ENCODE results near the gene NPFF. TPM values are rescaled to one million over a fixed set of nuclear protein-coding genes. Genes with fewer than 3 reads are reported as not detected.

NPFF gene
- total RNA-seq, 1 experiment from 2014 or later, result 0.59 TPM

DNA sequence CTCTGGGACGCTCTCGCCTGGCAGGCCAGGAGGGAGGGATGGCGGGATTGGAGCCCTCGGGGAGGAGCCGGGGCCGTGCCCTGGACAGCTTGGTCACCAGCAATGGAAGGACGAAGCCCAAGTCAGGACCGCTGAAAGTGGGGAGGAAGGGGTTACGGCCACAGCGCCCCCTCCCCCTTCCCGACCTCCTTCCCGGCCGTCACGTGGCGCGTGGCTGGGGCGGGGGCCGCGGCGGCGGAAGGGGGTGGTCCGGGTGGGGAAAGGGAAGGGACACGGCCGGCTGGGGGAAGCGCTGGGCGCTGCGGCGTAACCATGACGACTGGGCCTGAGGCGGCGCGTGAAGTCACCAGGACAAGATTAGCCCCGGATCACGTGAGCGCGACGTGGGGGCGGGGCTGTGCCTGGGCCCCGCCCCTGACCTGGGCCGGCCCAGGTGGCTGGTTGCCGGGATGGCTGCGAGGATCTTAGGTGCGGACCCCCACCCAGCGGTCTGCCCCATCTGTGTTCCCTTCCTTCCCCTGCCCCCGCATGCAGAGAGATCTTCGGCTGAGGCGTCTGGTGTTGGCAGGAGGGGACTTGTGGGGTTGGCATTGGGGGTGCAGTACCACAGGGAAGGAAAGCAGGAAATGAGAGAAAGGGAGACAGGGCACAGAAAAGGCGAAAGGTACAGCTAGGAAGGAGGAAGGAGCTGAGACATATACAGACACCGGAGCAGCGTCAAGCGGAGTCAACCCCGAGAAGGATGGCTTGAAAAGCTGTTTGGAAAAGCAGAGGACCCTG, 14.3 kb downstream of the NPFF start (continued):
- TF ChIP-seq GABPB1 (CRISPR knock-in tag; IDR thresholded peaks at IDR 0.05) (no peak), ZNF138 (CRISPR knock-in tag; conservative IDR thresholded peaks at IDR 0.05) (0 out of 2 replicates have a peak, but pooled peaks have one; percentile 70), PRRX2 (CRISPR knock-in tag; IDR thresholded peaks at IDR 0.05) (no peak), ZNF121 (CRISPR knock-in tag; IDR thresholded peaks at IDR 0.05) (no peak), TEAD1 (CRISPR knock-in tag; IDR thresholded peaks at IDR 0.05) (no peak; the same call in 1 of the 2 replicates), ATF1 (CRISPR knock-in tag; IDR thresholded peaks at IDR 0.05) (no peak), TCF7 (CRISPR knock-in tag; IDR thresholded peaks at IDR 0.05; ENCODE audit: low read depth) (no peak), MYBL2 (CRISPR knock-in tag; IDR thresholded peaks at IDR 0.05) (0 out of 2 replicates have a peak, but pooled peaks have one; percentile 41), NFE2L1 (CRISPR knock-in tag; IDR thresholded peaks at IDR 0.05) (no peak)
- TF ChIP-seq, protein P1, sequence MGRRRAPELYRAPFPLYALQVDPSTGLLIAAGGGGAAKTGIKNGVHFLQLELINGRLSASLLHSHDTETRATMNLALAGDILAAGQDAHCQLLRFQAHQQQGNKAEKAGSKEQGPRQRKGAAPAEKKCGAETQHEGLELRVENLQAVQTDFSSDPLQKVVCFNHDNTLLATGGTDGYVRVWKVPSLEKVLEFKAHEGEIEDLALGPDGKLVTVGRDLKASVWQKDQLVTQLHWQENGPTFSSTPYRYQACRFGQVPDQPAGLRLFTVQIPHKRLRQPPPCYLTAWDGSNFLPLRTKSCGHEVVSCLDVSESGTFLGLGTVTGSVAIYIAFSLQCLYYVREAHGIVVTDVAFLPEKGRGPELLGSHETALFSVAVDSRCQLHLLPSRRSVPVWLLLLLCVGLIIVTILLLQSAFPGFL (CRISPR knock-in tag; IDR thresholded peaks at IDR 0.05; ENCODE audit: borderline replicate concordance), result no peak
- TF ChIP-seq, protein P2, sequence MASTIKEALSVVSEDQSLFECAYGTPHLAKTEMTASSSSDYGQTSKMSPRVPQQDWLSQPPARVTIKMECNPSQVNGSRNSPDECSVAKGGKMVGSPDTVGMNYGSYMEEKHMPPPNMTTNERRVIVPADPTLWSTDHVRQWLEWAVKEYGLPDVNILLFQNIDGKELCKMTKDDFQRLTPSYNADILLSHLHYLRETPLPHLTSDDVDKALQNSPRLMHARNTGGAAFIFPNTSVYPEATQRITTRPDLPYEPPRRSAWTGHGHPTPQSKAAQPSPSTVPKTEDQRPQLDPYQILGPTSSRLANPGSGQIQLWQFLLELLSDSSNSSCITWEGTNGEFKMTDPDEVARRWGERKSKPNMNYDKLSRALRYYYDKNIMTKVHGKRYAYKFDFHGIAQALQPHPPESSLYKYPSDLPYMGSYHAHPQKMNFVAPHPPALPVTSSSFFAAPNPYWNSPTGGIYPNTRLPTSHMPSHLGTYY (CRISPR knock-in tag; IDR thresholded peaks at IDR 0.05), result no peak
- TF ChIP-seq, protein P3, sequence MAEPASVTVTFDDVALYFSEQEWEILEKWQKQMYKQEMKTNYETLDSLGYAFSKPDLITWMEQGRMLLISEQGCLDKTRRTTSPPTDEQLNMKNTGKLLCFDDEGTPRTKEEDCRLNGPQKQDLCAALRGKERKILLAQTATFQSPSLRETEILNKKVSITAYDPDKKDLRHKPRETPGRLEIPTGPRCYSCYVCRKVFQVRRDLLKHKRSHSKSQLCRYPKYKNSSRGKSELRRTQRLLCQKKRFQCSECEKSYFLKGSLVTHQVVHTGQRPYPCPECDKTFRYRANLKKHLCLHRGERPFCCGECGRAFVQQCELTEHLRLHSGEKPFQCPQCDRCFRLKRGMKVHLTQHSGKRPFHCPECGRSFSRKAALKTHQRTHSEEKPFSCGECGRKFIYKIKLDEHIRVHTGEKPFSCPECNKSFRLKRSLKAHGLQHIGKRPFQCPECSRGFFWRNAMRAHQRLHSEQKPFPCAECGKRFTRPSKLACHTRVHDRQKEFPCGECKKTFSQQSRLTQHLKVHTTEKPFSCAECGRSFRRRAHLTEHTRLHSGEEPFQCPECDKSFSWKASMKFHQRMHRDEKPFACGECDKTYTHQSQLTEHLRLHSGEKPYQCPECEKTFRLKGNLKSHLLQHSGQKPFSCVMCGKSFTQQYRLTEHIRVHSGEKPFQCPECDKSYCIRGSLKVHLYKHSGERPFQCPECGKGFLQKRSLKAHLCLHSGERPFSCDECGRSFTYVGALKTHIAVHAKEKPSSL (CRISPR knock-in tag; conservative IDR thresholded peaks at IDR 0.05), result no peak
- TF ChIP-seq, protein P4, sequence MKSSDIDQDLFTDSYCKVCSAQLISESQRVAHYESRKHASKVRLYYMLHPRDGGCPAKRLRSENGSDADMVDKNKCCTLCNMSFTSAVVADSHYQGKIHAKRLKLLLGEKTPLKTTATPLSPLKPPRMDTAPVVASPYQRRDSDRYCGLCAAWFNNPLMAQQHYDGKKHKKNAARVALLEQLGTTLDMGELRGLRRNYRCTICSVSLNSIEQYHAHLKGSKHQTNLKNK (CRISPR knock-in tag; IDR thresholded peaks at IDR 0.05), result no peak
- TF ChIP-seq, protein P5, sequence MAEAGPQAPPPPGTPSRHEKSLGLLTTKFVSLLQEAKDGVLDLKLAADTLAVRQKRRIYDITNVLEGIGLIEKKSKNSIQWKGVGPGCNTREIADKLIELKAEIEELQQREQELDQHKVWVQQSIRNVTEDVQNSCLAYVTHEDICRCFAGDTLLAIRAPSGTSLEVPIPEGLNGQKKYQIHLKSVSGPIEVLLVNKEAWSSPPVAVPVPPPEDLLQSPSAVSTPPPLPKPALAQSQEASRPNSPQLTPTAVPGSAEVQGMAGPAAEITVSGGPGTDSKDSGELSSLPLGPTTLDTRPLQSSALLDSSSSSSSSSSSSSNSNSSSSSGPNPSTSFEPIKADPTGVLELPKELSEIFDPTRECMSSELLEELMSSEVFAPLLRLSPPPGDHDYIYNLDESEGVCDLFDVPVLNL (CRISPR knock-in tag; IDR thresholded peaks at IDR 0.05; ENCODE audit: borderline replicate concordance, low read depth), result no peak
- TF ChIP-seq, protein P6, sequence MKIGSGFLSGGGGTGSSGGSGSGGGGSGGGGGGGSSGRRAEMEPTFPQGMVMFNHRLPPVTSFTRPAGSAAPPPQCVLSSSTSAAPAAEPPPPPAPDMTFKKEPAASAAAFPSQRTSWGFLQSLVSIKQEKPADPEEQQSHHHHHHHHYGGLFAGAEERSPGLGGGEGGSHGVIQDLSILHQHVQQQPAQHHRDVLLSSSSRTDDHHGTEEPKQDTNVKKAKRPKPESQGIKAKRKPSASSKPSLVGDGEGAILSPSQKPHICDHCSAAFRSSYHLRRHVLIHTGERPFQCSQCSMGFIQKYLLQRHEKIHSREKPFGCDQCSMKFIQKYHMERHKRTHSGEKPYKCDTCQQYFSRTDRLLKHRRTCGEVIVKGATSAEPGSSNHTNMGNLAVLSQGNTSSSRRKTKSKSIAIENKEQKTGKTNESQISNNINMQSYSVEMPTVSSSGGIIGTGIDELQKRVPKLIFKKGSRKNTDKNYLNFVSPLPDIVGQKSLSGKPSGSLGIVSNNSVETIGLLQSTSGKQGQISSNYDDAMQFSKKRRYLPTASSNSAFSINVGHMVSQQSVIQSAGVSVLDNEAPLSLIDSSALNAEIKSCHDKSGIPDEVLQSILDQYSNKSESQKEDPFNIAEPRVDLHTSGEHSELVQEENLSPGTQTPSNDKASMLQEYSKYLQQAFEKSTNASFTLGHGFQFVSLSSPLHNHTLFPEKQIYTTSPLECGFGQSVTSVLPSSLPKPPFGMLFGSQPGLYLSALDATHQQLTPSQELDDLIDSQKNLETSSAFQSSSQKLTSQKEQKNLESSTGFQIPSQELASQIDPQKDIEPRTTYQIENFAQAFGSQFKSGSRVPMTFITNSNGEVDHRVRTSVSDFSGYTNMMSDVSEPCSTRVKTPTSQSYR (CRISPR knock-in tag; IDR thresholded peaks at IDR 0.05), result peak; percentile 66; the same call in 1 of the 2 replicates
- TF ChIP-seq, protein P7, sequence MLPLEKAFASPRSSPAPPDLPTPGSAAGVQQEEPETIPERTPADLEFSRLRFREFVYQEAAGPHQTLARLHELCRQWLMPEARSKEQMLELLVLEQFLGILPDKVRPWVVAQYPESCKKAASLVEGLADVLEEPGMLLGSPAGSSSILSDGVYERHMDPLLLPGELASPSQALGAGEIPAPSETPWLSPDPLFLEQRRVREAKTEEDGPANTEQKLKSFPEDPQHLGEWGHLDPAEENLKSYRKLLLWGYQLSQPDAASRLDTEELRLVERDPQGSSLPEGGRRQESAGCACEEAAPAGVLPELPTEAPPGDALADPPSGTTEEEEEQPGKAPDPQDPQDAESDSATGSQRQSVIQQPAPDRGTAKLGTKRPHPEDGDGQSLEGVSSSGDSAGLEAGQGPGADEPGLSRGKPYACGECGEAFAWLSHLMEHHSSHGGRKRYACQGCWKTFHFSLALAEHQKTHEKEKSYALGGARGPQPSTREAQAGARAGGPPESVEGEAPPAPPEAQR (CRISPR knock-in tag; IDR thresholded peaks at IDR 0.05), result no peak
